PC-3 (cell line): Measurements from ENCODE around the gene COL6A2. TPM values are rescaled to one million over a fixed set of nuclear protein-coding genes. Genes with fewer than 3 reads are reported as not detected.

Experiments
- ATAC-seq: fragments of 200-7000 bp; cut with Tn5 transposase; 2 replicates; pipeline ENCODE4 v1.9.1; 2020; ENCODE audit warnings: mild to moderate bottlenecking, moderate library complexity
- BruUV-seq: library from RNA; stranded (reverse); fragments of 400-500 nt; replicated peaks from 2 replicates; lab custom pipeline; 2021; lab: Mats Ljungman, UMichigan
- CTCF ChIA-PET: fragments of 300-600 bp; sonication (Branson Sonifier 250); formaldehyde crosslinking; loops from one replicate; lab custom pipeline; 2022; ENCODE audit warnings: antibody characterized with exemption; lab: Charles Lee
- POLR2A ChIA-PET: fragments of 300-600 bp; sonication (Branson Sonifier 250); formaldehyde crosslinking; loops from one replicate; lab custom pipeline; 2022; ENCODE audit warnings: antibody characterized with exemption; ENCODE audit not compliant: unreplicated experiment; lab: Charles Lee
- DNase-seq: peaks from one replicate; pipeline ENCODE4 v3.0.0-alpha.2; 2015
- H2AFZ ChIP-seq: fragments of 300-600 bp; sonication (generic); 2 replicates; pipeline ENCODE4 v1.6.0; 2016; ENCODE audit warnings: antibody characterized with exemption, low read length
- H3F3A ChIP-seq: fragments of 300-600 bp; sonication (generic); one replicate; pipeline ENCODE4 v1.6.0; 2017; ENCODE audit warnings: antibody characterized with exemption, low read length, control low read depth, mild to moderate bottlenecking; ENCODE audit not compliant: unreplicated experiment
- H3K27ac ChIP-seq: fragments of 300-600 bp; sonication (generic); 2 replicates; pipeline ENCODE4 v1.5.1; 2016; ENCODE audit warnings: mild to moderate bottlenecking, low read length
- H3K27me3 ChIP-seq: fragments of 300-600 bp; sonication (generic); 2 replicates; pipeline ENCODE4 v1.6.1; 2016; ENCODE audit warnings: low read length, mixed read lengths
- H3K36me3 ChIP-seq: fragments of 300-600 bp; sonication (generic); 2 replicates; pipeline ENCODE4 v1.6.1; 2016; ENCODE audit warnings: low read depth, mixed run types, low read length, mixed read lengths
- H3K4me1 ChIP-seq: fragments of 300-600 bp; sonication (generic); 2 replicates; pipeline ENCODE4 v1.5.1; 2016; ENCODE audit warnings: low read length; ENCODE audit not compliant: insufficient read depth
- H3K4me2 ChIP-seq: fragments of 300-600 bp; sonication (generic); 2 replicates; pipeline ENCODE4 v1.6.0; 2016; ENCODE audit warnings: low read length
- H3K4me3 ChIP-seq: fragments of 300-600 bp; sonication (generic); 2 replicates; pipeline ENCODE4 v1.5.1; 2016; ENCODE audit warnings: mild to moderate bottlenecking, low read length, mixed read lengths
- H3K79me2 ChIP-seq: fragments of 300-600 bp; sonication (generic); 2 replicates; pipeline ENCODE4 v1.6.1; 2017; ENCODE audit warnings: low read length, mixed read lengths
- H3K9ac ChIP-seq: fragments of 300-600 bp; sonication (generic); 2 replicates; pipeline ENCODE4 v1.6.0; 2016; ENCODE audit warnings: mild to moderate bottlenecking, low read length
- H3K9me2 ChIP-seq: fragments of 300-600 bp; sonication (generic); replicated peaks from 2 replicates; pipeline ENCODE4 v1.6.1; 2016; ENCODE audit warnings: mixed run types, low read length, mixed read lengths
- H3K9me3 ChIP-seq: fragments of 300-600 bp; sonication (generic); 2 replicates; pipeline ENCODE4 v1.6.1; 2016; ENCODE audit warnings: low read length, mixed read lengths
- H4K20me1 ChIP-seq: fragments of 300-600 bp; sonication (generic); 2 replicates; pipeline ENCODE4 v1.6.1; 2016; ENCODE audit warnings: low read length, mixed read lengths
- CTCF ChIP-seq: fragments of 300-600 bp; sonication (generic); conservative IDR thresholded peaks from 2 replicates; pipeline ENCODE4 v1.5.1; 2017; ENCODE audit warnings: antibody characterized with exemption, low read depth, mild to moderate bottlenecking, low read length
- EZH2 ChIP-seq: fragments of 300-600 bp; sonication (generic); IDR thresholded peaks from one replicate; pipeline ENCODE4 v1.6.1; 2017; ENCODE audit warnings: antibody characterized with exemption, mild to moderate bottlenecking, low read length; ENCODE audit not compliant: unreplicated experiment
- EZH2phosphoT487 ChIP-seq: fragments of 300-600 bp; sonication (generic); IDR thresholded peaks from 2 replicates; pipeline ENCODE4 v1.6.1; 2018; ENCODE audit warnings: mild to moderate bottlenecking, antibody characterized with exemption, low read length, borderline replicate concordance
- intact Hi-C: fragments of 100-400 bp; cut with micrococcal nuclease; formaldehyde crosslinking; loops from 2 replicates; pipeline ENCODE4 v1.9.0; 2023
- total RNA-seq: library from RNA; depleted of rRNA; stranded (reverse); fragments of >200 nt; gene quantifications from 2 replicates; pipeline ENCODE4 v1.2.3, GENCODE V29; 2014

COL6A2 gene
- total RNA-seq, 1 experiment from 2014 or later, result 521 TPM

- Histone ChIP-seq H3K4me2 (peak overlapping the region; percentile 32), H4K20me1 (no peaks in the 10 kb centered on the region), H3K9me3 (no peaks in the 10 kb centered on the region), H3K27me3 (no peaks in the 10 kb centered on the region), H3K9me2 (no peaks in the 10 kb centered on the region), H3K4me3 (no peak overlapping the region), H3F3A (no peaks in the 10 kb centered on the region), H3K79me2 (no peaks in the 10 kb centered on the region), H3K9ac (no peak overlapping the region), H3K4me1 (0 out of 2 replicates have a peak, but pooled peaks cover 4% of the 10 kb centered on the region), H3K27ac (no peak overlapping the region), H3K36me3 (no peaks in the 10 kb centered on the region), H2AFZ (no peak overlapping the region)
- BruUV-seq, result no TSS peak
- CTCF ChIA-PET, result interaction anchor here (0.7 to 2.5 kb wide), 2 partner anchors 9 to 36 kb away, joined by 3 to 12 read pairs; no protein-coding TSS in a partner anchor
- peak; percentile 39 for ATAC-seq
- no peak for TF ChIP-seq EZH2
- TF ChIP-seq EZH2phosphoT487, result no peak
- no peak for TF ChIP-seq CTCF
- DNase-seq, result no peak
- intact Hi-C loops, result no loop called here
- POLR2A ChIA-PET, result no interaction called here
Observed at GRCh38 chr21:46152927-46153246, 55.0 kb downstream of the COL6A2 start.

- CTCF ChIA-PET, result interaction anchor here (0.7 to 2.5 kb wide), 2 partner anchors 10 to 36 kb away, joined by 3 to 12 read pairs; no protein-coding TSS in a partner anchor
- no peaks in the 10 kb centered on the region for H3K9me2 ChIP-seq
- H3K4me3 ChIP-seq, result no peak overlapping the region
- no peaks in the 10 kb centered on the region for H3K27me3 ChIP-seq
- H3K4me2 ChIP-seq, result peak overlapping the region; percentile 32
- H3K27ac ChIP-seq, result no peak overlapping the region
- no peak overlapping the region for H3K9ac ChIP-seq
- no peaks in the 10 kb centered on the region for H3K79me2 ChIP-seq
- POLR2A ChIA-PET, result no interaction called here
- intact Hi-C loops, result no loop called here
- no peaks in the 10 kb centered on the region for H4K20me1 ChIP-seq
- no peaks in the 10 kb centered on the region for H3F3A ChIP-seq
- H2AFZ ChIP-seq, result 0 out of 2 replicates have a peak overlapping the region, but pooled peaks have one; percentile 31
- DNase-seq, result peak; percentile 51
- no peaks in the 10 kb centered on the region for H3K9me3 ChIP-seq
- ATAC-seq, result peak; percentile 88
- TF ChIP-seq EZH2 (no peak), CTCF (peak; percentile 90)
- no TSS peak for BruUV-seq
- H3K4me1 ChIP-seq, result 0 out of 2 replicates have a peak, but pooled peaks cover 4% of the 10 kb centered on the region
- no peaks in the 10 kb centered on the region for H3K36me3 ChIP-seq
Observed at GRCh38 chr21:46153247-46154154, 55.6 kb downstream of the COL6A2 start.
